H1 (cell line): ENCODE results near the gene SPSB3. TPM values are rescaled to one million over a fixed set of nuclear protein-coding genes. Genes with fewer than 3 reads are reported as not detected.
A peak's percentile ranks its signal among the peaks of the same experiment; 100 is the strongest.

Experiments
- CTCF ChIA-PET: fragments of 300-600 bp; sonication (Branson Sonifier 250); formaldehyde crosslinking; loops from one replicate; lab custom pipeline; 2021; ENCODE audit not compliant: partially characterized antibody; lab: Charles Lee
- POLR2A ChIA-PET: fragments of 300-600 bp; sonication (Branson Sonifier 250); formaldehyde crosslinking; loops from one replicate; lab custom pipeline; 2021; ENCODE audit warnings: inconsistent platforms; ENCODE audit not compliant: partially characterized antibody; lab: Charles Lee
- DNase-seq, 2 experiments: peaks; one replicate each; pipeline versions ENCODE4 v3.0.0 to v3.0.0-alpha.2; 2010 to 2022; ENCODE audit warnings: low spot score in 2 of 2, low read depth in 1 of 2, mixed read lengths in 1 of 2
- FAIRE-seq: peaks from 2 replicates; lab custom pipeline; 2011; peaks lifted over from hg19 to GRCh38; lab: Jason Lieb, UNC
- H2AFZ ChIP-seq: 2 replicates; pipeline ENCODE4 v1.8.1; 2012; ENCODE audit warnings: low read length, inconsistent platforms
- H2AK5ac ChIP-seq: 2 replicates; pipeline ENCODE4 v1.6.1; 2013; ENCODE audit warnings: low read depth, low read length
- H2BK120ac ChIP-seq: replicated peaks from 2 replicates; pipeline ENCODE3; 2013; ENCODE audit warnings: low read depth, low read length, inconsistent platforms
- H2BK12ac ChIP-seq: 2 replicates; pipeline ENCODE4 v1.6.1; 2013; ENCODE audit warnings: low read depth, low read length
- H2BK15ac ChIP-seq: 2 replicates; pipeline ENCODE4 v1.6.1; 2013; ENCODE audit warnings: low read length
- H2BK20ac ChIP-seq: 2 replicates; pipeline ENCODE4 v1.6.1; 2013; ENCODE audit warnings: low read length
- H2BK5ac ChIP-seq: 2 replicates; pipeline ENCODE4 v1.6.1; 2013; ENCODE audit warnings: low read depth, low read length
- H3K14ac ChIP-seq: 2 replicates; pipeline ENCODE4 v1.6.1; 2013; ENCODE audit warnings: inconsistent platforms; ENCODE audit not compliant: insufficient read length
- H3K18ac ChIP-seq: 2 replicates; pipeline ENCODE4 v1.6.1; 2013; ENCODE audit warnings: low read length; ENCODE audit errors: extremely low read depth
- H3K23ac ChIP-seq: 2 replicates; pipeline ENCODE4 v1.6.1; 2013; ENCODE audit warnings: inconsistent platforms; ENCODE audit not compliant: insufficient read length
- H3K23me2 ChIP-seq: 2 replicates; pipeline ENCODE4 v1.6.1; 2013; ENCODE audit warnings: low read depth, low read length
- H3K27ac ChIP-seq: 2 replicates; pipeline ENCODE4 v1.6.1; 2011; ENCODE audit warnings: low read depth, low read length, inconsistent platforms
- H3K27me3 ChIP-seq, 4 experiments: replicated peaks in 1 of 4; 1 replicate in 1 of 4; 2 replicates in 3 of 4; pipeline versions ENCODE4 v1.6.1 to v1.8.1; 2011 to 2013; ENCODE audit warnings: low read length in 3 of 4, mild to moderate bottlenecking in 3 of 4, inconsistent platforms in 2 of 4, mixed read lengths in 2 of 4, moderate library complexity in 1 of 4; ENCODE audit not compliant: control insufficient read depth in 3 of 4, insufficient read depth in 3 of 4; ENCODE audit errors: extremely low read depth in 1 of 4
- H3K36me3 ChIP-seq, 4 experiments: 2 replicates each; pipeline versions ENCODE4 v1.6.1 to v1.8.1; 2011 to 2013; ENCODE audit warnings: mild to moderate bottlenecking in 4 of 4, low read length in 3 of 4, moderate library complexity in 2 of 4, control low read depth in 1 of 4, inconsistent platforms in 1 of 4; ENCODE audit not compliant: insufficient read depth in 4 of 4, control insufficient read depth in 2 of 4
- H3K4ac ChIP-seq: replicated peaks from 2 replicates; pipeline ENCODE3; 2013; ENCODE audit warnings: low read length, low read depth, mixed read lengths, inconsistent platforms; ENCODE audit not compliant: insufficient read length
- H3K4me1 ChIP-seq, 4 experiments: replicated peaks in 1 of 4; 1 replicate in 1 of 4; 2 replicates in 3 of 4; pipeline versions ENCODE4 v1.6.1 to v1.8.1; 2011 to 2013; ENCODE audit warnings: low read length in 3 of 4, inconsistent platforms in 2 of 4, mixed read lengths in 1 of 4; ENCODE audit not compliant: insufficient read depth in 4 of 4, control insufficient read depth in 3 of 4
- H3K4me2 ChIP-seq, 2 experiments: 2 replicates each; pipeline versions ENCODE4 v1.6.1 to v1.8.1; 2011 to 2013; ENCODE audit warnings: low read depth in 2 of 2, low read length in 2 of 2, control low read depth in 1 of 2, inconsistent platforms in 1 of 2, mild to moderate bottlenecking in 1 of 2; ENCODE audit not compliant: insufficient read depth in 1 of 2
- H3K4me3 ChIP-seq, 4 experiments: fragments of 200-600, 300-600 bp in 1 of 4; sonication (generic), shearing (Covaris generic), sonication (Bioruptor Twin) in 1 of 4; 2 replicates each; pipeline versions ENCODE4 v1.5.1 to v1.8.1; 2011 to 2016; ENCODE audit warnings: low read length in 4 of 4, low read depth in 3 of 4, control low read depth in 2 of 4, inconsistent platforms in 2 of 4, mild to moderate bottlenecking in 2 of 4, mixed read lengths in 1 of 4, moderate library complexity in 1 of 4; ENCODE audit not compliant: insufficient read depth in 2 of 4; ENCODE audit errors: extremely low read depth in 1 of 4
- H3K56ac ChIP-seq: replicated peaks from 2 replicates; pipeline ENCODE3; 2013; ENCODE audit warnings: low read depth, mild to moderate bottlenecking, mixed read lengths, low read length, inconsistent platforms; ENCODE audit not compliant: insufficient read length
- H3K79me1 ChIP-seq: 2 replicates; pipeline ENCODE4 v1.6.1; 2013; ENCODE audit warnings: low read depth, low read length, control low read depth
- H3K79me2 ChIP-seq, 2 experiments: 2 replicates each; pipeline versions ENCODE4 v1.6.1 to v1.8.1; 2012 to 2013; ENCODE audit warnings: low read length in 2 of 2, mild to moderate bottlenecking in 2 of 2, inconsistent platforms in 1 of 2; ENCODE audit not compliant: insufficient read depth in 2 of 2, control insufficient read depth in 1 of 2
- H3K9ac ChIP-seq, 4 experiments: replicated peaks in 1 of 4; 1 replicate in 1 of 4; 2 replicates in 3 of 4; pipeline versions ENCODE4 v1.6.1 to v1.8.1; 2011 to 2013; ENCODE audit warnings: low read depth in 3 of 4, low read length in 3 of 4, control low read depth in 2 of 4, mild to moderate bottlenecking in 2 of 4, moderate library complexity in 2 of 4, inconsistent platforms in 1 of 4; ENCODE audit errors: extremely low read depth in 1 of 4
- H3K9me3 ChIP-seq, 2 experiments: 2 replicates each; pipeline versions ENCODE4 v1.6.1 to v1.8.1; 2012 to 2013; ENCODE audit warnings: mild to moderate bottlenecking in 2 of 2, moderate library complexity in 2 of 2, control low read depth in 1 of 2, inconsistent platforms in 1 of 2, low read depth in 1 of 2, low read length in 1 of 2, mixed read lengths in 1 of 2; ENCODE audit not compliant: insufficient read depth in 2 of 2
- H4K20me1 ChIP-seq, 2 experiments: replicated peaks in 1 of 2; 2 replicates each; pipeline versions ENCODE3 to v1.8.1; 2011 to 2013; ENCODE audit warnings: inconsistent platforms in 2 of 2, low read length in 2 of 2, mild to moderate bottlenecking in 1 of 2; ENCODE audit not compliant: insufficient read depth in 2 of 2, control insufficient read depth in 1 of 2
- H4K5ac ChIP-seq: 2 replicates; pipeline ENCODE4 v1.6.1; 2013; ENCODE audit warnings: low read length, low read depth, mixed read lengths, inconsistent platforms; ENCODE audit not compliant: insufficient read length
- H4K8ac ChIP-seq: 2 replicates; pipeline ENCODE4 v1.8.0; 2013; ENCODE audit warnings: mild to moderate bottlenecking, moderate library complexity, low read length, inconsistent platforms; ENCODE audit not compliant: insufficient read depth; ENCODE audit errors: extremely low read depth
- H4K91ac ChIP-seq: replicated peaks from 2 replicates; pipeline ENCODE3; 2013; ENCODE audit warnings: low read length, mixed read lengths, inconsistent platforms; ENCODE audit not compliant: insufficient read length
- POLR2A ChIP-seq, 2 experiments: IDR thresholded peaks; 1 replicate in 1 of 2; 2 replicates in 1 of 2; pipeline ENCODE4 v1.6.1; 2011; ENCODE audit warnings: low read depth in 2 of 2, low read length in 2 of 2, mild to moderate bottlenecking in 2 of 2; ENCODE audit errors: control extremely low read depth in 1 of 2
- POLR2AphosphoS5 ChIP-seq: IDR thresholded peaks from 2 replicates; pipeline ENCODE4 v1.6.1; 2011; ENCODE audit warnings: low read depth, low read length
- SIRT6 ChIP-seq: IDR thresholded peaks from one replicate; pipeline ENCODE4 v1.7.1; 2012; ENCODE audit warnings: low read length, inconsistent platforms
- WGBS, 2 experiments: shearing (Covaris generic) in 1 of 2; methylation state at CpG; one replicate each; pipeline versions ENCODE4 v1.1.6 to v1.1.7; 2013 to 2015; ENCODE audit warnings: low lambda C conversion rate in 2 of 2, mixed read lengths in 2 of 2, inconsistent platforms in 1 of 2, low coverage in 1 of 2, missing lambda C conversion rate in 1 of 2; ENCODE audit not compliant: insufficient replicate concordance in 2 of 2, insufficient coverage in 1 of 2, insufficient read length in 1 of 2; ENCODE audit errors: extremely low coverage in 1 of 2, missing lambda C conversion rate in 1 of 2; 5-methylcytosine and 5-hydroxymethylcytosine counted together
- polyA plus RNA-seq, 7 experiments: library from polyadenylated mRNA; depleted of rRNA in 3 of 7; stranded (reverse) in 5 of 7; unstranded in 2 of 7; fragments of >200 nt in 5 of 7; fragments of 200-250 nt in 2 of 7; gene quantifications; 1 replicate in 5 of 7; 2 replicates in 1 of 7; 4 replicates in 1 of 7; pipeline versions ENCODE4 v1.2.1 to v1.2.3, GENCODE V29; 2011 to 2013; ENCODE audit warnings: missing spikeins in 2 of 7, mixed read lengths in 2 of 7
- total RNA-seq: library from RNA; stranded (reverse); fragmentation: NEBNext Ultra II Directional; extraction: Animal tissue kit (Norgen Biotek cat#: 25700); gene quantifications from 2 replicates; pipeline ENCODE4 v1.2.1, GENCODE V29; 2021

The SPSB3 gene
- total and polyA plus RNA-seq, 2 of the 8 experiments (the other 6 are each of a cell fraction or from before 2014, with no cell fraction given) = 22.5 to 37.8 TPM

- peaks cover 0 to 7% (median 5%) of the 10 kb centered on the region in 4 experiments; a peak in 5 of 7 replicates for H3K4me1 ChIP-seq
- H3K27ac ChIP-seq = no peak overlapping the region
- no peak overlapping the region for H2BK20ac ChIP-seq
- no peak overlapping the region for H4K5ac ChIP-seq
- H3K4me2 ChIP-seq = no peak overlapping the region
- 88% methylated on average over 12 of the region's 28 CpGs; no CpG with 5 or more reads in 1 of the 2 experiments for WGBS, 2 experiments
- no peak overlapping the region for H3K9ac ChIP-seq
- H3K23ac ChIP-seq = no peak overlapping the region
- TF ChIP-seq POLR2AphosphoS5 (peak; percentile 43; the same call in 1 of the 2 replicates), POLR2A (IDR thresholded peaks at IDR 0.05; ENCODE audit: control extremely low read depth in 1 of 2, low read depth in 2 of 2, low read length in 2 of 2) (peak in 1 of 2 experiments; percentile 7; a peak in 1 of 3 replicates), SIRT6 (no peak)
- no peak overlapping the region for H3K18ac ChIP-seq
- DNase-seq (no peak), FAIRE-seq (no peak)
- H2BK120ac ChIP-seq = no peak overlapping the region
- H4K20me1 ChIP-seq = peaks cover 0 to 29% of the 10 kb centered on the region in 2 experiments
- H3K9me3 ChIP-seq = no peaks in the 10 kb centered on the region
- H2BK12ac ChIP-seq = no peak overlapping the region
- no peak overlapping the region for H2BK5ac ChIP-seq
- no peak overlapping the region for H2AK5ac ChIP-seq
- no peak overlapping the region for H2AFZ ChIP-seq
- no peak overlapping the region for H3K56ac ChIP-seq
- POLR2A ChIA-PET = interaction anchor here (0.6 to 13.5 kb wide), 9 partner anchors 4 to 1356 kb away, joined by 3 to 246 read pairs (median 3); partner anchors contain the start of genes EME2, MRPS34, NME3 and NUBP2
- H3K79me2 ChIP-seq = peaks cover 0 to 15% of the 10 kb centered on the region in 2 experiments; a peak in 1 of 4 replicates
- H3K4me3 ChIP-seq = no peak overlapping the region
- no peaks in the 10 kb centered on the region for H3K27me3 ChIP-seq
- 0 out of 2 replicates have a peak overlapping the region, but pooled peaks have one; percentile 20 for H4K8ac ChIP-seq
- H4K91ac ChIP-seq = no peak overlapping the region
- peaks cover 9% of the 10 kb centered on the region for H3K23me2 ChIP-seq
- peaks cover 0 to 23% (median 9%) of the 10 kb centered on the region in 4 experiments; a peak in 5 of 8 replicates for H3K36me3 ChIP-seq
- peaks cover 7% of the 10 kb centered on the region for H3K79me1 ChIP-seq
- no peak overlapping the region for H3K4ac ChIP-seq
- no peak overlapping the region for H3K14ac ChIP-seq
- CTCF ChIA-PET = interaction anchor here (1.1 to 2.3 kb wide), 2 partner anchors 7 to 12 kb away, joined by 5 to 7 read pairs; partner anchors contain the start of genes NUBP2 and SPSB3
- H2BK15ac ChIP-seq = no peak overlapping the region
These were observed 6.3 kb downstream of the SPSB3 start for GRCh38 chr16:1775846-1776671.
